Measurements from ENCODE around the gene MSRB2.

MSRB2 gene

GRCh38 chr10:23095404-23095965 lies at the start of gene MSRB2:
TSS of gene MSRB2 (plus strand) at chr10:23095579. CDS start at chr10:23095609, 30 bp downstream.
- TF ChIP-seq, protein P1, sequence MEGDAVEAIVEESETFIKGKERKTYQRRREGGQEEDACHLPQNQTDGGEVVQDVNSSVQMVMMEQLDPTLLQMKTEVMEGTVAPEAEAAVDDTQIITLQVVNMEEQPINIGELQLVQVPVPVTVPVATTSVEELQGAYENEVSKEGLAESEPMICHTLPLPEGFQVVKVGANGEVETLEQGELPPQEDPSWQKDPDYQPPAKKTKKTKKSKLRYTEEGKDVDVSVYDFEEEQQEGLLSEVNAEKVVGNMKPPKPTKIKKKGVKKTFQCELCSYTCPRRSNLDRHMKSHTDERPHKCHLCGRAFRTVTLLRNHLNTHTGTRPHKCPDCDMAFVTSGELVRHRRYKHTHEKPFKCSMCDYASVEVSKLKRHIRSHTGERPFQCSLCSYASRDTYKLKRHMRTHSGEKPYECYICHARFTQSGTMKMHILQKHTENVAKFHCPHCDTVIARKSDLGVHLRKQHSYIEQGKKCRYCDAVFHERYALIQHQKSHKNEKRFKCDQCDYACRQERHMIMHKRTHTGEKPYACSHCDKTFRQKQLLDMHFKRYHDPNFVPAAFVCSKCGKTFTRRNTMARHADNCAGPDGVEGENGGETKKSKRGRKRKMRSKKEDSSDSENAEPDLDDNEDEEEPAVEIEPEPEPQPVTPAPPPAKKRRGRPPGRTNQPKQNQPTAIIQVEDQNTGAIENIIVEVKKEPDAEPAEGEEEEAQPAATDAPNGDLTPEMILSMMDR (IDR thresholded peaks at IDR 0.05; ENCODE audit: borderline replicate concordance, extremely low read depth, low read length, poor library complexity, severe bottlenecking): no peak
- TF ChIP-seq EZH2 (IDR thresholded peaks at IDR 0.05; ENCODE audit: borderline replicate concordance, low read depth, low read length, severe bottlenecking): no peak
- DNase-seq (peak; percentile 93), ATAC-seq (ENCODE audit: insufficient read depth, low read depth) (peak; percentile 85)
- Histone ChIP-seq H3K79me2 (ENCODE audit: insufficient read depth, low read length) (peaks cover 9% of the 10 kb centered on the region), H3K9ac (ENCODE audit: low read depth, low read length) (peak within 1 kb of the TSS; percentile 84), H2AFZ (ENCODE audit: low read depth, low read length) (peak within 1 kb of the TSS; percentile 87), H3K9me3 (ENCODE audit: insufficient read depth, low read length, severe bottlenecking) (no peaks in the 10 kb centered on the region), H3K4me2 (ENCODE audit: insufficient read depth, low read length) (peak within 1 kb of the TSS; percentile 89), H3K27me3 (ENCODE audit: insufficient read depth, low read length, poor library complexity) (no peaks in the 10 kb centered on the region), H4K20me1 (ENCODE audit: insufficient read depth, low read length) (peaks cover 3% of the 10 kb centered on the region; the same call in 1 of the 2 replicates), H3K27ac (ENCODE audit: low read length) (peak within 1 kb of the TSS; percentile 80), H3K4me1 (ENCODE audit: insufficient read depth, low read length) (peaks cover 25% of the 10 kb centered on the region), H3K36me3 (ENCODE audit: insufficient read depth, low read length) (no peaks in the 10 kb centered on the region), H3K4me3 (ENCODE audit: low read depth in 1 of 2, low read length in 2 of 2) (peak within 1 kb of the TSS; percentile 76 to 87)

DNA sequence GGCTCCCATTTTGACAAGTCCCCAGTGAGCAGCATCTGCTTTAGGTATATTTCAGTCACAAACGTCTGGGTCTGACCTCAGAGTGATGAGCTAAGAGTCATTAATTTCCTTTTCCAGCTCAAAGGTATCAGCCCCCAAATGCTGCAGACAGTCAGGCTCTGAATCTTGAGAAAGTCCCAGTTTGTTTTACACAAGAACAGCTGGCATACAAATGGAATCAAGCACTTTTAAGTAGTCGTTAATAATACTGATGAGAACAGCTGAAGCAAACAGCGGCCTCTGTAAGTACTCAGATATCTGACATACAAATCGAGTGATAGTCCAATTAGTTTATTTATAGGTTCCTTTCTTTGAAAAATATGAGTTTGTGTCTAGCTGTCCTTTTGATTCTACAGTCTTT lies 49.4 kb upstream of the MSRB2 start:
- H2AFZ ChIP-seq (ENCODE audit: low read depth, low read length): no peak overlapping the region
- no peaks in the 10 kb centered on the region for H3K4me1 ChIP-seq (ENCODE audit: insufficient read depth, low read length)
- DNase-seq: no peak
- no peak overlapping the region for H3K4me3 ChIP-seq (ENCODE audit: low read depth in 1 of 2, low read length in 2 of 2)
- no peaks in the 10 kb centered on the region for H3K9me3 ChIP-seq (ENCODE audit: insufficient read depth, low read length, severe bottlenecking)
- H4K20me1 ChIP-seq (ENCODE audit: insufficient read depth, low read length): no peaks in the 10 kb centered on the region
- TF ChIP-seq, protein P1 (IDR thresholded peaks at IDR 0.05; ENCODE audit: borderline replicate concordance, extremely low read depth, low read length, poor library complexity, severe bottlenecking): no peak
- TF ChIP-seq EZH2 (IDR thresholded peaks at IDR 0.05; ENCODE audit: borderline replicate concordance, low read depth, low read length, severe bottlenecking): no peak
- no peaks in the 10 kb centered on the region for H3K79me2 ChIP-seq (ENCODE audit: insufficient read depth, low read length)
- H3K27me3 ChIP-seq (ENCODE audit: insufficient read depth, low read length, poor library complexity): peaks cover 11% of the 10 kb centered on the region
- no peak overlapping the region for H3K27ac ChIP-seq (ENCODE audit: low read length)
- no peak overlapping the region for H3K4me2 ChIP-seq (ENCODE audit: insufficient read depth, low read length)
- no peak for ATAC-seq (ENCODE audit: insufficient read depth, low read depth)
- H3K36me3 ChIP-seq (ENCODE audit: insufficient read depth, low read length): no peaks in the 10 kb centered on the region
- H3K9ac ChIP-seq (ENCODE audit: low read depth, low read length): no peak overlapping the region

DNA sequence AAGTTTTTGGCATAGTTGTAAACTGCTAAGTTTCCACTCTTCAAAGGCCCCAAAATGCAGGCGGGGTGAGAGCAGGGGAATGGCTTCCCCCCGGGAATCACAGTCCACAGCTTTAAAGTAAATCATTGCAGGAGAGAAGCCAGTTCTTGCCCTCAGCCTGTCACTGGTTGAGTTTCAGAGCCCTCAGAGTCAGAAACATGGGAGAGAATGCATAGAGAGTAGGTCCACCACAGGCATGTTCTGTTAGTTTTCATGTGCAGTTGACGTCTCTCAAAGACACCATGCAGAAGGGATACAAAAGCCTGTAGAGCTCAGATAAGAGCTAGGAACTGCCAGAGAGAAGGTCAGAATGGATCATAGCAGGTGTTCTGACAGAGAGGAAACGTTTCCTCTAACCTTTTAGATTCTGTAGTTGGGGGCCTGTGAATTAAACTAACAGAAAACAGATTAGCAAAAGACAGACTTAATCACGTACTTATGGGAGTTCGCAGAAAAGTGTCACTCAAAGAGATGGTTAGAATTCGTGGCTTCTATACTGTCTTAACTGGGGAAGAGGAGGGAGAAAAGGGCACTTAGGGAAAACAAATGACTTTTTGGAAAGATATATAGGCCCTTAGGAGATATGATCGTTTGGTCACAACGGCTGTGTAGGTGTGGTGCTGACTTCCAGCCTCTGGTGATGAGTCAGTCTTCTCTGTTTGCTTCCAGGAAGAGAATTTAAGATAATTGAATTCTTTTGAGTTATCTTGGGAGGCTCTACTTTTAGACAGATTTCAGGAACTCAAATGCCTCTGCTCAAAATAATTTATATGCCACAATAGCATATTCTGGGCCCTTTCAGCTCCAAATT lies 48.0 kb upstream of the MSRB2 start:
- H3K4me2 ChIP-seq (ENCODE audit: insufficient read depth, low read length): no peak overlapping the region
- no peaks in the 10 kb centered on the region for H3K4me1 ChIP-seq (ENCODE audit: insufficient read depth, low read length)
- ATAC-seq (ENCODE audit: insufficient read depth, low read depth) (no peak), DNase-seq (no peak)
- TF ChIP-seq, protein P1 (IDR thresholded peaks at IDR 0.05; ENCODE audit: borderline replicate concordance, extremely low read depth, low read length, poor library complexity, severe bottlenecking): no peak
- TF ChIP-seq EZH2 (IDR thresholded peaks at IDR 0.05; ENCODE audit: borderline replicate concordance, low read depth, low read length, severe bottlenecking): no peak
- H3K27me3 ChIP-seq (ENCODE audit: insufficient read depth, low read length, poor library complexity): peaks cover 8% of the 10 kb centered on the region
- no peaks in the 10 kb centered on the region for H3K79me2 ChIP-seq (ENCODE audit: insufficient read depth, low read length)
- no peak overlapping the region for H3K9ac ChIP-seq (ENCODE audit: low read depth, low read length)
- no peaks in the 10 kb centered on the region for H3K36me3 ChIP-seq (ENCODE audit: insufficient read depth, low read length)
- no peak overlapping the region for H3K4me3 ChIP-seq (ENCODE audit: low read depth in 1 of 2, low read length in 2 of 2)
- no peaks in the 10 kb centered on the region for H3K9me3 ChIP-seq (ENCODE audit: insufficient read depth, low read length, severe bottlenecking)
- no peaks in the 10 kb centered on the region for H4K20me1 ChIP-seq (ENCODE audit: insufficient read depth, low read length)
- H2AFZ ChIP-seq (ENCODE audit: low read depth, low read length): no peak overlapping the region
- H3K27ac ChIP-seq (ENCODE audit: low read length): no peak overlapping the region
